ENCODE results near the gene SPATA31C2. TPM values are rescaled to one million over a fixed set of nuclear protein-coding genes. Genes with fewer than 3 reads are reported as not detected.
A peak's percentile ranks its signal among the peaks of the same experiment; 100 is the strongest.
"Not testable (repeated sequence)": the region's sequence is repeated elsewhere in the genome, so short reads cannot be mapped to it uniquely, and the experiment has no call there.

The SPATA31C2 gene
- total RNA-seq, 1 donor from 2014 or later: not detected

DNA sequence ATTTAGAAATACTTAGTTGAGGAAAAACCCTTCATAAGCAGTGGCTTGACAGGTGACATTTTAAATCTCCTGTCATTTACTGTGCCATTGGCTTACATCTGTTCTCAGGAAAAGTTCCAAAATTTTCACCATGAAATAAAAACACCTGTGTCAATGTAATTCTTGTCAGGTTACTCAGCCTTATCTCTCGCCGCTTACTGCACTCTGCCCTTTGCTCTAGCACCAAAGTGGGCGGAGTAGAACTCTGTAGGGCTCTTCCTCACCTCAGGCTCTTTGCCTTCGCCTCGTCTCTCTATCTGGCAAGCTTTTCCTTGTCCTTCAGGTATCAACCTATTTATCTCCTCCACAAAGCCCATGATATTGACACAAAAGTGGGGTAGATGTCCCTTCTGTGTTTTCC is 20.2 kb downstream of the SPATA31C2 start:
- not testable (repeated sequence) for H2AFZ ChIP-seq (replicated peaks); H3K27ac ChIP-seq; H3K9ac ChIP-seq; H3K27ac Mint-ChIP-seq; H3F3A ChIP-seq (ENCODE audit: low read depth); H3K4me3 ChIP-seq; H3K4me1 Mint-ChIP-seq; DNase-seq (ENCODE audit: low spot score); H3K36me3 ChIP-seq; H3K27me3 Mint-ChIP-seq (ENCODE audit: insufficient read depth, low read depth); H3K36me3 Mint-ChIP-seq; H3K4me2 ChIP-seq; H3K9me3 Mint-ChIP-seq; H3K27me3 ChIP-seq; H3K9me3 ChIP-seq (ENCODE audit: low read depth); H3K79me2 ChIP-seq (ENCODE audit: low read depth); H4K20me1 ChIP-seq (ENCODE audit: low read depth); H3K4me1 ChIP-seq; H3K4me3 Mint-ChIP-seq

GRCh38 chr9:88114968-88115612 is 23.2 kb downstream of the SPATA31C2 start:
- H3K36me3 ChIP-seq; H3F3A ChIP-seq (ENCODE audit: low read depth); H3K4me1 ChIP-seq; H3K9me3 ChIP-seq (ENCODE audit: low read depth); H3K4me3 ChIP-seq; H4K20me1 ChIP-seq (ENCODE audit: low read depth); H3K9me3 Mint-ChIP-seq; DNase-seq (ENCODE audit: low spot score); H3K27me3 ChIP-seq; H3K4me2 ChIP-seq; H3K27ac ChIP-seq; H2AFZ ChIP-seq (replicated peaks); H3K27me3 Mint-ChIP-seq (ENCODE audit: insufficient read depth, low read depth); H3K4me1 Mint-ChIP-seq; H3K36me3 Mint-ChIP-seq; H3K4me3 Mint-ChIP-seq; H3K9ac ChIP-seq; H3K79me2 ChIP-seq (ENCODE audit: low read depth): not testable (repeated sequence)
- H3K27ac Mint-ChIP-seq: peak overlapping the region; percentile 63

DNA sequence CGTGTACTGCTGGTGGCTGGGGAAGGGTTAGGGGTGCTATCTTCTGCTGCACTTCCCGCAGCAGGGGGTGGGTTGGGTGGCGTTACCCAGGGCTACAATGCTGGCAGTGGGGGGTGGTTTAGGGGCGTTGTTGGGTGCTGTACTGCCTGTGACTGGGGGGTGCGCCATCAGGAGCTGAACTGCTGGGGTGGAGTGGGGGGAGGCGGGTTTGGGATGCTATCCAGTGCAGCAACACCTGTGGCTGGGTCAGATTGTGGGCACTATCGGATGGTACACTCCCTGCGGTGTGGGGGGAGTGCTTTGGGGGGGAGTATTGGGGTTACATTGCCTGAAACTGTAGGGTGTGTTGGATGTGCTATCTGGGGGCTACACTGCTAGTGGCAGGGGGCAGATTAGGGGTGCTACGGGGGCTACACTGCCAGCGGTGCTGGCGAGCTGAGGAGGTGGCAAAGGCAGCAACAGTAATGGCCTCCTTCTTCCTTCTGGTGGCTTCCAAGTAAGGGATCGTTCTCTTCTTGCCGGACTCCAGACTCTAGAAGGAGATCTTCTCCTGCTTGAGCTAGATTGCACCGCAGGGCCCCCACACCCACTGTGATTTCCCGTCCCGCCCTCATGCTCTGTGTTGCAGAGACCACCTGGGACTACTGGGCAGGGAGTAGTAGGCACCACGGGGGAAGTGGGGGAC is 23.9 kb downstream of the SPATA31C2 start:
- not testable (repeated sequence) for H3K27ac Mint-ChIP-seq; H3K4me3 ChIP-seq; H3K9ac ChIP-seq; H3K27me3 ChIP-seq; H3K79me2 ChIP-seq (ENCODE audit: low read depth); H3K4me1 Mint-ChIP-seq; H3K4me3 Mint-ChIP-seq; DNase-seq (ENCODE audit: low spot score); H3F3A ChIP-seq (ENCODE audit: low read depth); H3K4me2 ChIP-seq; H3K9me3 ChIP-seq (ENCODE audit: low read depth); H4K20me1 ChIP-seq (ENCODE audit: low read depth); H3K36me3 Mint-ChIP-seq; H3K9me3 Mint-ChIP-seq; H3K36me3 ChIP-seq; H2AFZ ChIP-seq (replicated peaks); H3K27me3 Mint-ChIP-seq (ENCODE audit: insufficient read depth, low read depth); H3K27ac ChIP-seq; H3K4me1 ChIP-seq

DNA sequence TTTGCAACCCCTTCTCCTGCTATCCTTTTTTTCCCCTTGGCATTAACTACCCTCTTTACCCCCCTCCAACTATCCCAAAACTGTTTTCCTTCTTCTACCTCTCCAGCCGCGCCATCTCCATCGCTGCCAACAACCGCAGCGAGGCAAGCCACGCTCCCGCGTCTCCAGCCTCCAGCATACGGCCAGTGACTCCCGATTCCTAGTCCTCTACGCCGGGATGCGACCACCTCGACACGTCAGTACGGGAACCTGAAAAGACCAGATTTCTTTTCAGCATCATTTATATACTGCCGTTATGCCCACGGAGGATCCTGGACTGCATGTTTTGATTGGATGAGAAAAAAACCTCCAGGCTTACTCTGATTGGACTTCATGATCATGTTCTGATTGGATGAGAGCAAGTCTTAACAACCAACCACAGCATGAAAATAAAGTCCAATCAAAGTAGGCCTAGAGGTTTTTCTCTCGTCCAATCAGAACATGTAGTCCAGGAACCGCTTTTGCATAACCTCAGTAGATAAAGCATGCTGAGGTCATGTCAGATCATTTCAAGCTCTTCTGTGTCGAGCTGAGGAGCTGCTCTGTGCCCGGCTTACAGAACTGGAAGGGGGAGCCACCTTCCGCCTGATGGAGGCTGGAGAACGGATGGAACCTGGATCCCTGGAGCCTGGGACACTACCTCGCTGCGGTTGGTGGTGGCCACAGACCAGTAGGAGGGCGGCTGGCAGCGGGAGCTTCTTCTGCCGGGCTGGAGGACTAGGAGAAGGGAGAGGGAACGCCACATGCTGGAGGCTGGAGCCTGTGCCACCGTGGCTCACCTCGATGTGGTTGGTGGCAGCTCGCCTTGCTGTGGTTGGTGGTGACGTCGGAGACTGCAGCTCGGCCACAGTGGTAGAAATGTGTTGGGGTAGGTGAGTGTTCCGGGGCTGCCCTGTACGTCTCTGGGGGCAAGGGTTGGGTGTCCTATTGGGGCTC is 24.8 kb downstream of the SPATA31C2 start:
- not testable (repeated sequence) for H3K4me3 Mint-ChIP-seq; H3K9me3 ChIP-seq (ENCODE audit: low read depth); H3K27me3 ChIP-seq; H3K36me3 Mint-ChIP-seq; H3F3A ChIP-seq (ENCODE audit: low read depth); H4K20me1 ChIP-seq (ENCODE audit: low read depth); H2AFZ ChIP-seq (replicated peaks); H3K27me3 Mint-ChIP-seq (ENCODE audit: insufficient read depth, low read depth); H3K4me3 ChIP-seq; H3K4me1 ChIP-seq; H3K27ac ChIP-seq; H3K9me3 Mint-ChIP-seq; H3K4me2 ChIP-seq; H3K27ac Mint-ChIP-seq; DNase-seq (ENCODE audit: low spot score); H3K4me1 Mint-ChIP-seq; H3K9ac ChIP-seq; H3K36me3 ChIP-seq; H3K79me2 ChIP-seq (ENCODE audit: low read depth)

DNA sequence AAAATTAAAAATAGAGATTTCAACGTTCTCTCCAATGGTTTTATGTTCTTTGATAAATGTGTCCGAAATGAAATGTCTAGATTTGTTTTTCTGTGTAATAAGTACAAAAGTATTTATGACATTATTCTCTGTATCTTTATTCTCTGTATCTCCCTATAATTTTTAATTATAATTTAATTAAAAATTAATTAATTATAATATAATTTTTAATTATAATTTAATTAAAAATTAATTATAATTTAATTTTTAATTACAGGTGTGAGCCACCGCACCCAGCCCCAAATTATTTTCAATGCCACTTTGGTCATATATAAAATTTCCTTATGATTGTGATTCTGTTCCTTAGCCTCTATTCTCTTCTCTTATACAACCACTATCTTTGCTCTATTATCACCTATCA is 28.2 kb downstream of the SPATA31C2 start:
- H3K4me3 ChIP-seq: no peak overlapping the region

More for the DNA sequence above, 28.2 kb downstream of the SPATA31C2 start:
- Histone ChIP-seq H3K9me3 (ENCODE audit: low read depth) (no peaks in the 10 kb centered on the region), H3K36me3 (no peaks in the 10 kb centered on the region), H3K27me3 (no peaks in the 10 kb centered on the region), H3F3A (ENCODE audit: low read depth) (no peaks in the 10 kb centered on the region), H3K79me2 (ENCODE audit: low read depth) (no peaks in the 10 kb centered on the region), H4K20me1 (ENCODE audit: low read depth) (no peaks in the 10 kb centered on the region), H3K4me2 (no peak overlapping the region), H3K9ac (no peak overlapping the region), H3K27ac (no peak overlapping the region), H3K4me1 (no peaks in the 10 kb centered on the region), H2AFZ (replicated peaks) (no peak overlapping the region)
- Mint-ChIP-seq H3K4me1 (no peaks in the 10 kb centered on the region), H3K27me3 (ENCODE audit: insufficient read depth, low read depth) (peaks cover 7% of the 10 kb centered on the region), H3K36me3 (no peaks in the 10 kb centered on the region), H3K4me3 (no peak overlapping the region), H3K27ac (no peak overlapping the region), H3K9me3 (no peaks in the 10 kb centered on the region)
- no peak for TF ChIP-seq CTCF (IDR thresholded peaks at IDR 0.05)
- TF ChIP-seq EZH2 (IDR thresholded peaks at IDR 0.05): no peak
- no peak for DNase-seq (ENCODE audit: low spot score)
